ENCODE measurements around the gene TSPEAR.
"Not testable (repeated sequence)": the region's sequence is repeated elsewhere in the genome, so short reads cannot be mapped to it uniquely, and the experiment has no call there.

The TSPEAR gene

GRCh38 chr21:44647222-44647552, 64.2 kb downstream of the TSPEAR start:
- no peak overlapping the region for H3K4me3 ChIP-seq (ENCODE audit: low read depth, low read length)
- TF ChIP-seq CTCF (IDR thresholded peaks at IDR 0.05; ENCODE audit: low read depth, low read length), result no peak

- H3K4me3 ChIP-seq (ENCODE audit: low read depth, low read length), result not testable (repeated sequence)
Measured at GRCh38 chr21:44646366-44647221, 64.8 kb downstream of the TSPEAR start, which contains the start of gene KRTAP10-11. TSS of gene KRTAP10-11 (plus strand) at chr21:44646414. CDS start at chr21:44646459, 45 bp downstream.

GRCh38 chr21:44644878-44645277, 66.5 kb downstream of the TSPEAR start:
- TF ChIP-seq CTCF (IDR thresholded peaks at IDR 0.05; ENCODE audit: low read depth, low read length), result no peak
- H3K4me3 ChIP-seq (ENCODE audit: low read depth, low read length), result no peak overlapping the region

- TF ChIP-seq CTCF (IDR thresholded peaks at IDR 0.05; ENCODE audit: low read depth, low read length), result no peak
- no peak overlapping the region for H3K4me3 ChIP-seq (ENCODE audit: low read depth, low read length)
Measured at GRCh38 chr21:44643741-44644310, 67.5 kb downstream of the TSPEAR start.

GRCh38 chr21:44640761-44641160, 70.6 kb downstream of the TSPEAR start:
- no peak overlapping the region for H3K4me3 ChIP-seq (ENCODE audit: low read depth, low read length)
- TF ChIP-seq CTCF (IDR thresholded peaks at IDR 0.05; ENCODE audit: low read depth, low read length), result no peak

GRCh38 chr21:44639331-44639655, 72.1 kb downstream of the TSPEAR start:
- TF ChIP-seq CTCF (IDR thresholded peaks at IDR 0.05; ENCODE audit: low read depth, low read length), result no peak
- no peak overlapping the region for H3K4me3 ChIP-seq (ENCODE audit: low read depth, low read length)

- not testable (repeated sequence) for H3K4me3 ChIP-seq (ENCODE audit: low read depth, low read length)
Measured at GRCh38 chr21:44638506-44639330, 72.7 kb downstream of the TSPEAR start.

GRCh38 chr21:44637851-44638348, 73.5 kb downstream of the TSPEAR start:
- not testable (repeated sequence) for H3K4me3 ChIP-seq (ENCODE audit: low read depth, low read length)

Measured in WI38 (cell line).